ENCODE measurements around the gene CNTNAP5.

Gene CNTNAP5

DNA sequence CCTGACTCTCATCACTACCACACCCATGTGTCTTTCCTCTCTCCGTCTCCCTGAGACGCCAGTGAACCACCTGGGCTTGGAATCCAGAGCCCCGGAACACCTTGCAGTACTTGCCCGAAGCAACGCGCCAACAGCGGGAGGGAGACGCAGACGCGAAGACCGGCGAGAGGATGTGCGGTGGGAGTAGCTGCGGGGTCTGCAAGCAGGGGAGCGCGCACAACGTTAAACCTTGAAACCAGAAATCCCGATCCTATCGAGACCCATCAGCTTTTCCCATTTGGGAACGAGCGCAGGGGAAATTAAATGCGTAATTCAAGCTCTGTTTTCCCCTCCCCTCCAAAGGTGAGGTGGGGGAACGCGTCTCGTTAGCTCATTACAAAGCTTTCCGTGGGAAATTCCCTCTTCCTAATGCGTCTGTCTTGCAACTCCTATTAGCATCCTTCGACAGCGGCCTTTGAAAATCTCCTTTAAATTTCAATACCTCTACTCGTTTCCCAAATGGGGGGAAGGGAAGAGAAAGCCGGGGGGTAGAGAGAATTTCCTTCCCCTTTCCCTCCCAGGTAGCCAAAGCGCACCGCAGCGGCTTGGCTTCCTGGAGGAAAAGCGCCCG lies 421 bp upstream of the CNTNAP5 start:
- no peak overlapping the region for H3K4me3 ChIP-seq (ENCODE audit: low read depth, low read length)
- TF ChIP-seq, protein P1, sequence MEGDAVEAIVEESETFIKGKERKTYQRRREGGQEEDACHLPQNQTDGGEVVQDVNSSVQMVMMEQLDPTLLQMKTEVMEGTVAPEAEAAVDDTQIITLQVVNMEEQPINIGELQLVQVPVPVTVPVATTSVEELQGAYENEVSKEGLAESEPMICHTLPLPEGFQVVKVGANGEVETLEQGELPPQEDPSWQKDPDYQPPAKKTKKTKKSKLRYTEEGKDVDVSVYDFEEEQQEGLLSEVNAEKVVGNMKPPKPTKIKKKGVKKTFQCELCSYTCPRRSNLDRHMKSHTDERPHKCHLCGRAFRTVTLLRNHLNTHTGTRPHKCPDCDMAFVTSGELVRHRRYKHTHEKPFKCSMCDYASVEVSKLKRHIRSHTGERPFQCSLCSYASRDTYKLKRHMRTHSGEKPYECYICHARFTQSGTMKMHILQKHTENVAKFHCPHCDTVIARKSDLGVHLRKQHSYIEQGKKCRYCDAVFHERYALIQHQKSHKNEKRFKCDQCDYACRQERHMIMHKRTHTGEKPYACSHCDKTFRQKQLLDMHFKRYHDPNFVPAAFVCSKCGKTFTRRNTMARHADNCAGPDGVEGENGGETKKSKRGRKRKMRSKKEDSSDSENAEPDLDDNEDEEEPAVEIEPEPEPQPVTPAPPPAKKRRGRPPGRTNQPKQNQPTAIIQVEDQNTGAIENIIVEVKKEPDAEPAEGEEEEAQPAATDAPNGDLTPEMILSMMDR (IDR thresholded peaks at IDR 0.05; ENCODE audit: low read depth, low read length): no peak

DNA sequence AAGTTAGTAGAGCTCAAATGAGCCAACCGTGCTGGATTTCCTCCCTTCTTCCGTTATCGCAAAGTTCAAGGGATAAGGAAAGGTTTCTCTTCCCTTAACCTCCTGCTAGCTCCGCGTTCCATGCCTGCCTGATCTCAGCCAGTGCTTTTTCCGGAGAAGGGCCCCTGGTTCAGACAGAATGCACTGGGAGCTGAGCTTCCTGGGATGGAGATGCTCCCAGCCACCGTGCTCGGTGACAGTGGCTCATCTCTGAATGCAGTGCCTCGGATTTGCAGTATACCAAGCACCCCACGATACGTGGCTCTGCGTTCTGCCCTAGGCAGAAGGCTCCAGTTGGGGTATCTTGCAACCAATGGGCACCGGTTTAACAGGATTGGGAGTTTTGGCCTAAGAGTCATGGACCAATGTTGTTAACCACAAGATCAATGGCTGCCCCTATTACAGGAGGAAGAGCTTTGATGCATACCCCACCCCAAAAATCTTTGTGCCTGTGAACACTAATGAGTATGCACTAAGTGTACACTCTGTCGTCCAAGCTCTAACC lies 876 bp downstream of the CNTNAP5 start:
- TF ChIP-seq, protein P1 (IDR thresholded peaks at IDR 0.05; ENCODE audit: low read depth, low read length): no peak
- H3K4me3 ChIP-seq (ENCODE audit: low read depth, low read length): no peak overlapping the region

DNA sequence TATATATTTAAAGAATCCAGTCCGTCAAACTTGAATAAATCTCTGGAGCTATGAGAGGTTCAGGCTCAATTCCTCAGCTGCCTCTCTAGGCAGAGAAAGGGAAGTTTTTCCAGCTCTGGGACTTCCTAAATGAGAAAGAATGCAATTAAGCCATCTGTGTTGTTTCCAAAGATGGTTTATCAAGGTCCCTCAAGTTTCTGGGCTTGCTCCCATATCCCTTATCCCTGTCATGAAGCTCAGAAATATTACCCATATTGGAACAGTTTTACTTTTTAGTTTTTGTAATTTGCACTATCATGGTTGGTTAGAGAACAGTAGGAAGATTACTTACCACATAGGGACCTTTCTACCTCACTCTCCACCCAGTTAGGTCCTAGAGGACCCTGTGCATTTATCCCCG lies 1.4 kb downstream of the CNTNAP5 start:
- no peak overlapping the region for H3K4me3 ChIP-seq (ENCODE audit: low read depth, low read length)
- TF ChIP-seq, protein P1 (IDR thresholded peaks at IDR 0.05; ENCODE audit: low read depth, low read length): no peak

DNA sequence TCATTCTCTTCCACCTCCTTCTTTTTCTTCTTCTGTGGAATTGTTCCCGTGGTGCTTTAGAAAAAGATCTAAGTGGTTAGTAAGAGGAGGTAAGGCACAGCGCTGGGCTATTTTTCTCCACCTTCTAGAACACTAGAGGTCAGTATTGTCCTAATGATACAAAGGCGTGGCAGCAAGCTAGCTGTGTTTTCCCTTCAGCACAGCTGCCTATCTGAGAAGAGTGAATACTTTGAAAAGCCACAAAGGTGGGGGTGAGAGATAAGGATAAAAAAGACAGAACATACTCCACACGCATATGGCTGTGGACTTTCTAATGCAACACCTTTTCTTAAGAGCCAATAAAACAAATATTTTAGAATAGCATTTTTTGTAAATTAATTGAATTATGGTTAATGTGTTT lies 2.1 kb downstream of the CNTNAP5 start:
- H3K4me3 ChIP-seq (ENCODE audit: low read depth, low read length): no peak overlapping the region
- TF ChIP-seq, protein P1 (IDR thresholded peaks at IDR 0.05; ENCODE audit: low read depth, low read length): peak; percentile 8; the same call in 1 of the 2 replicates

DNA sequence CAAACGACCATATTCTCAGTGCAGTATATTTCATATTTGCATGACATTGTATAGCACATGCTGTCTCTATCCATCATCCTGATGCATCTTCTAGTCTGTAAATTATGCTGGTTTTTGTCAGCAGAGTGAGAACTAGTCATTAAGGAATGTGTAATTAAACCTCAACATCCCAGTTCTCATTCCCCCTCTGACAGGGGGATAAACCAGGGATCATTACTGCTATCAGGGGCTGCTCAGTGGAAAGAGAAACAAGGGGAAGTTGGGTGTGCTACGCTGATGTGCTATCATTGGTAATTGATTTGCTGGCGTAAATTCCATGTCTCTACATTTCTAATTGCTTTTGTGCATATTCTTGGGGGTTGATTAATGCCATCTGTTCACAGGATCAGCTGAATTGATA lies 7.7 kb downstream of the CNTNAP5 start:
- TF ChIP-seq, protein P1 (IDR thresholded peaks at IDR 0.05; ENCODE audit: low read depth, low read length): no peak
- no peak overlapping the region for H3K4me3 ChIP-seq (ENCODE audit: low read depth, low read length)

DNA sequence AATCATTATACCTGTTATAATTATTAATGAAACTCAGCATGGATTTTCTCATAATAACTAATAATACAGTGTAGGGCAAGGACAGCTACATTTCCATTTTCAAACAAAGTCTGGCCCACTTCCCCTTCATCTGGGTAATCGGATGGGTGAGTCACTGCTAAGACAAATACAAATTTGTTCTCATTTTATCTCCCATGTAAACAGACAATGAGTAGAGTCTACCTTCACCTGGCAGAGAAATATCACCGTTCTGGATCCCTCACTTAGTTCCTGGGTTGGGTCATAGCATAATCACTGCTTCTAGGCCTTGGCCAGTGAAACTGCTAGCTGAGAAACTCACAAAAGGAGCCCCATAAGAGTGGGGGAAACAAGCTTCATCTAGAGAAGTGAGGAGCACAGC lies 9.2 kb downstream of the CNTNAP5 start:
- TF ChIP-seq, protein P1 (IDR thresholded peaks at IDR 0.05; ENCODE audit: low read depth, low read length): no peak
- H3K4me3 ChIP-seq (ENCODE audit: low read depth, low read length): no peak overlapping the region

DNA sequence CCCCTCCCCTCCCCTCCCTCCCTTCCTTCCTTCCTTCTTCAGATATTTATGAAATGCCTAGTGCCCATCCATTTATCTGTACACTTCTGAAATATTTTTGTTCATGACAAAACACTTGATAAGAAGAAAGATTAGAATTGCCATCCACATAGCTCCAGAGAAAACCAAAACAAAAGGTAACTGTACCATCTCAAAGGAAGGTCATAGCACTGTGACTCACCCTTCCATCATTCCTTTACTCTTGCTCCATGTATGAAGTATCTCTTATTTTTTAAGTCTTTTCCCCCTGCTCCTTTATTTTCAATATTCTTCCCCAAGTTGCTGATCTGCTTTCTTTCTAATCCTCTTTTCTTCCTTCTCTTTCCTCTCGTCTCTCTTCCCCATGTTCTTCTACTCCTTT lies 9.9 kb downstream of the CNTNAP5 start:
- no peak overlapping the region for H3K4me3 ChIP-seq (ENCODE audit: low read depth, low read length)
- TF ChIP-seq, protein P1 (IDR thresholded peaks at IDR 0.05; ENCODE audit: low read depth, low read length): no peak
